NCI-H446 treated with DMSO at 0.1 percent for 48 hours (cell line): ENCODE measurements around the gene FARSA.
"Not testable (repeated sequence)": the region's sequence is repeated elsewhere in the genome, so short reads cannot be mapped to it uniquely, and the experiment has no call there.

Source experiments
- DNase-seq: peaks from one replicate; lab custom pipeline; 2025; lab: John Stamatoyannopoulos, UW

Gene FARSA

DNA sequence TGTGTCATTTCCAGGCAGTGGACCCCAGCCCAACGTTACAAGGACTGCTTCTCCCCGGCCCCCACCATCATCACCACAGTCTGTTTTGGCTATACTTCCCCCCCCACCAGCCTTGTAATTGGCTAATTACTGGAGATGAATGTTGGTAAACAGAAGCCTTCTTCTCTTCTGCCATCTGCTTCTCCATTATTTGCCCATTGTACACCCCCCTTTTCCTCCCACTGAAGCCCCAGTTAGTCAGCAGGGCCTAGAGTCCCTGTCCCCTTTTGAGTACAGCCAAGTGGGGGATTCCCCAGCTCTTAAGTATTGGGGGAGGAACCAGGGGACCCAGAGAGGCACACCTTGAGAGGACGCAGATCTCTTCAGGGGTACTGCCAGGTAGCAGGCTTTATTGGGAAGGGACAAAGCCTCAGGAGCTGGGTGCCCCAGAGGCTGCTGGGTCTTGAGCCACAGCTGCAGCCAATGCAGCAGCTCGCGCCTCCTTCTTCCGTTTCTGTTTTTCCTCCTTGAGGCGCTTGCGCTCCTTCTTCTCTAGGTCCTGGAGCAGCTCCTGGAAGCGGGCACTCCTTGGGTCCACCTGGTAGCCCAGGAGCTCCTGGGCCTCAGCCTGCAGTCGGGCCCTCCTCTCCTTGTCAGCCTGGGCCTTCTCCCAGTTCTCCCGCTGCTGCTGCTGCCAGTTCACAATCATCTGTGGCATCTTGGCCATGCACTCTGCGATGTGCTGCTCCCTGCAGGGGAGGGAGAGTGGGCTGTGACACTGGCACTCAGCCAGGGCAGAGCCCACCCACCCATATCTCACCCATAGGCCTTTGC lies 20.5 kb upstream of the FARSA start:
- peak; percentile 84 for DNase-seq

DNA sequence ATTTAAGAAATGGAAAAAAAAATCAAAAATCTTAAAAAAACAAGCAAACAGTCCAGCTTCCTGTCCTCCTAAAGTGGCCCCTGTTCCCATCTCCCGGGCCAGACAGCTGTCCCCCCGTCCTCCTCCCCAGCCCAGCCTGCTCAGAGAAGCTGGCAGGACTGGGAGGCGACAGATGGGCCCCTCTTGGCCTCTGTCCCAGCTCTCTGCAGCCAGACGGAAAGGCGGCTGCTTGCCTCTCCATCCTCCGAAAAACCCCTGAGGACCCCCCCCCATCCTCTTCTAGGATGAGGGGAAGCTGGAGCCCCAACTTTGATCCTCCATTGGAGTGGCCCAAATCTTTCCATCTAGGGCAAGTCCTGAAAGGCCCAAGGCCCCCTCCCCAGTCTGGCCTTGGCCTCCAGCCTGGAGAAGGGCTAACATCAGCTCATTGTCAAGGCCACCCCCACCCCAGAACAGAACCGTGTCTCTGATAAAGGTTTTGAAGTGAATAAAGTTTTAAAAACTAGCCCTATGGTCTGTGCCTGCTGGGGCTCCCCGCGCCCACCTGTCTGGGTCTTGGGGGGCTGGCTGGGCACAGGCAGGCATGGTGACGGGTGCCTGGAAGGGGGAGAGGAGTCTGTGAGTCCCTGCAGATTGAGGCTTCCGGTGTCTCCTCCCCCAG lies 19.8 kb upstream of the FARSA start:
- peak; percentile 91 for DNase-seq

DNA sequence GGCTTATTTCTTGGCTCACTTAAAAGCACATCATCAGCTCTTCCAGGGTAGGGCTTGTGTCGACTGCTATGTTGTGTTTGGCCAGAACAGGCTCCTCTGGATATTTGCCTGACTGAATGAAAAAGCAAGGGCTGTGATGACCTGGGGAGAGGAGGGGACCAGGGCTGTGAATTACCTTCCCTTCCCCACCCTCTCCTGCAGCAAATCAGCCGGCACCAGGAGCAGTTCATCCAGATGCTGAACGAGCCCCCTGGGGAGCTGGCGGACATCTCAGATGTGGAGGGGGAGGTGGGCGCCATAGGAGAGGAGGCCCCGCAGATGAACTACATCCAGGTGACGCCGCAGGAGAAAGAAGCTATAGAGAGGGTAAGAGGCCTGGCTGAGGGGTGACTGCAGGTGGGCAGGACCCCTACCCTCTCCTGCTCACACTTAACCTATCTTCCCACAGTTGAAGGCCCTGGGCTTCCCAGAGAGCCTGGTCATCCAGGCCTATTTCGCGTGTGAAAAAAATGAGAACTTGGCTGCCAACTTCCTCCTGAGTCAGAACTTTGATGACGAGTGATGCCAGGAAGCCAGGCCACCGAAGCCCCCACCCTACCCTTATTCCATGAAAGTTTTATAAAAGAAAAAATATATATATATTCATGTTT lies 19.1 kb upstream of the FARSA start:
- peak; percentile 91 for DNase-seq

DNA sequence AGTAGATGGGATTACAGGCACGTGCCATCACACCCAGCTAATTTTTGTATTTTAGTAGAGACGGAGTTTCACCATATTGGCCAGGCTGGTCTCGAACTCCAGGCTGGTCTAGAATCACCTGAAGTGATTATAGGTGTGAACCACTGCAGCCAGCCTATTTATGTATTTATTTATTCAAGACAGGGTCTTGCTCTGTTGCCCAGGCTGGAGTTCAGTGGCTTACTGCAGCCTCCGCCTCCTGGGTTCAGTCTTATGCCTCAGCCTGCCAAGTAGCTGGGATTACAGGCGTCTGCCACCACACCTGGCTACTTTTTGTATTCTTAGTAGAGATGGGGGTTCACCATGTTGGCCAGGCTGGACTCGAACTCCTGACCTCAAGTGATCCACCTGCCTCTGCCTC lies 18.5 kb upstream of the FARSA start:
- not testable (repeated sequence) for DNase-seq

DNA sequence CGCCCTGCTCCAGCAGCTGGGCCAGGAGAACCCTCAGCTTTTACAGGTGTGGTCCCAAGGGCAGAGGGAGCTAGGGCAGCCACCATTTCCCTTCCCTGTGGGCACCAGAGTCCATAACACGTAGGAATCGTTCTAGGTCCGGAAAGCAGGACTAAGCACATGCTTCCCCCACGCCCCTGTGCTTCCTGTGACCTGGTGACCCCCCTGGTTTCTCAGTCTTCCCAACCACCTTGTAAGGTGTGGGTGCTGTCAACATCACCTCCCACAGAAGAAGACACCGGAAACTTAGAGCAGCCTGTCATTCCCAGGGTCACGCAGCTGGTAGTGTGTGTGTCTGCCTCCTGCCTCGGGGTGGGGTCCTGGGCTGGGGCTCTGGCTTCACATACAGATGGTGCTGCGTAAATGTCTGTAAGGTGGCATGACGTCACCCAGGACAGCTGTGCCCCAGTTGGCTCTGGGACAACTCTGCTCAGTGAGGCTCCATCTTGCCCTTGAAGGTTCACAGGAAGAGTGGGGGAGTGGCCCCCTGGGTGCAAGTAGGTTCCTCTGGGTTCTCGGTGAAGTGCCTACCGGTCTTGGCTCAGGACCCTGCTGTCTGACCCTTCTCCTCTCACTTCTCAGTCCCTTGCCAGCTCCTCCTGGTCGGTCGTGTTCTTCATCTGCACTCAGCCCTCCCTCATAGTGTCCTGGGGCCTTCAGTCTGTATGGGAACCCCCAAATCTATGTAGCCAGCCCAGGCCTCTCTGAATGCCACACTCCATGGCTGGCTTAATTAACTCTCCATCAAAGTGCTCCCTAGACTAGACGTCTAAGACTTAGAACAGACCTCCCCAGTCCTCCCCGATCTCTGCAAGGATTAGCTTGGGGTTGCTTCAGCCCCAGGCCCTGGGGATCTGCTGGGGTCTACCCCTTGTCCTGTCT lies 16.1 kb upstream of the FARSA start:
- no peak for DNase-seq

DNA sequence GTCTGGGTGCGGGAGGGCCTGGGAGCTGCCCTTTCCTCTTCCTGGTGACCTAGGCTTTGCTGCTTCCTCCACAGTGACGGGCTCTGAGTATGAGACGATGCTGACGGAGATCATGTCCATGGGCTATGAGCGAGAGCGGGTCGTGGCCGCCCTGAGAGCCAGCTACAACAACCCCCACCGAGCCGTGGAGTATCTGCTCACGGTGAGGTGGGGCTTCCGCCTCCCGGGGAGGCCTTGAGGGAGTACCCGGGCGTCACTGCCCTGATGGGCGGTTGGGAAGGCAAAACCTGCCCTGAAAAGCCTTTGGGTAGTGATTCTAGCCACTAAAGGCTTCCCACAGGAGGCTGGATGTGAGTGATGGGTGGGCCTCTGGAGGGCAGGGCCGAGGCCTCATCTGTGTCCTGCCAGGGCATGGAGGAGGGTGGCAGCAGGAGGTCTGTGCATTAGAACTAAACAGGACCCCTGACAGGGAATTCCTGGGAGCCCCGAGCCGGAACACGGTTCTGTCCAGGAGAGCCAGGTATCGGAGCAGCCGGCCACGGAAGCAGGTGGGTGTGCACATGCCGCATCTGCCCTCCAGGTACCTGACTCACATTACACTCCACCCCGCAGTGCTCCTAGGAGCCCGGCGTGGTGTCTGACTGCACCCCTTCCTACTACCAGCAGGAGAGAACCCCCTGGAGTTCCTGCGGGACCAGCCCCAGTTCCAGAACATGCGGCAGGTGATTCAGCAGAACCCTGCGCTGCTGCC lies 15.3 kb upstream of the FARSA start:
- DNase-seq: no peak

DNA sequence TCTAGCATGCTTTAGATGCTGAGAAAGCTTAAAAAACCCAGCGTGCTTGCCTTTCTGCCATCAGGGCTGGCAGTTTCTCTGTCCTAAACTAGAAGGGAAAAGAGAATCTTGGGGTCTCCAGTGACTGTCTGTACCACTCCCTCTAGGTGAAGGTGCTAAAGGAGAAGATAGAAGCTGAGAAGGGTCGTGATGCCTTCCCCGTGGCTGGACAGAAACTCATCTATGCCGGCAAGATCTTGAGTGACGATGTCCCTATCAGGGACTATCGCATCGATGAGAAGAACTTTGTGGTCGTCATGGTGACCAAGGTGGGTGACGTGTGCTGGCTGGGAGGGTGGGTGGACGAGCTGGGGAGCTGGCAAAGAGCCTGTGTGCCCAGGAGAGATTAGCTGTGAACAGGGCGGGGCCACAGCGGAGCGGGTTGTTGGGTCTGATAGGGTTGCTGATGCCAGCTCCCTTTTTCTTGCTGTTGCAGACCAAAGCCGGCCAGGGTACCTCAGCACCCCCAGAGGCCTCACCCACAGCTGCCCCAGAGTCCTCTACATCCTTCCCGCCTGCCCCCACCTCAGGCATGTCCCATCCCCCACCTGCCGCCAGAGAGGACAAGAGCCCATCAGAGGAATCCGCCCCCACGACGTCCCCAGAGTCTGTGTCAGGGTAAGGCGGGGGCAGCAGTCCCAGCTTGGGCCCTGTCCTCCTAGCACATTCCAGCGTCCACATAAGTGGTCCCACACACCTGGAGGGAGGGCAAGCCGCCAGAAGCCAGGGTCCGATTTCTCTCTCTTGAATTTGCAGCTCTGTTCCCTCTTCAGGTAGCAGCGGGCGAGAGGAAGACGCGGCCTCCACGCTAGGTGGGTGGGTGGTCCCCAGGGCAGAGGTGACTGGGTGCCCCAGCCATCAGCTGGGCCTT lies 14.4 kb upstream of the FARSA start:
- no peak for DNase-seq

DNA sequence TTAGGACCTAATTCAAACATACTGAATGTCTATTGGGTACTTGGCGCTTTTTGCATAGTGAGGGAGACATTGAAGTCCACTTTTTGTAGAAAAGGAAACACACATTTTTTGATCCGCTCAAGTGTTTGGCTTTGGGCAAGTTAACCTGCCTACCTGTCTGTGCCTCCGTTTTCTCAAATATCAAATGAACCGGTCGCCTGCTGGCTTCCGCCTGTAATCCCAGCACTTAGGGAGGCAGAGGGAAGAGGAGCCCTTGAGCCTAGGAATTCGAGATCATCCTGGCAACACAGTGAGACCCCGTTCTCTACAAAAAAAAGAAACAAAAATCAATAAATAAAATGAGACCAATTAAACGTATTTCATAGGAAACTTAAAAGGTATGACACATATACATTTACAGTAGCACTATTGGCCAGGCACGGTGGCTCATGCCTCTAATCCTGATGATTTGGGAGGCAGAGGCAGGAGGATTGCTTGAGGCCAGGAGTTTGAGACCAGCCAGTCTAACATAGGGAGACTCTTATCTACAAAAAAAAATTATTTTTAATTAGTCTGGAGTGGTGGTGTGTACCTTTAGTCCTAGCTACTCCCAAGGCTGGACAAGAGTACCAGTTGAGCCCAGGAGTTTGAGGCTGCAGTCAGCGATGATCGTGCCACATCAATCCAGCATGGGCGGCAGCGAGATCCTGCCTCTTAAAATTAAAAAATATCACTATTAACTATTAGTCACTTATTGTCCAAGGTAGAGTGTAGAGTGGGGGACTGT lies 13.4 kb upstream of the FARSA start:
- no peak for DNase-seq

DNA sequence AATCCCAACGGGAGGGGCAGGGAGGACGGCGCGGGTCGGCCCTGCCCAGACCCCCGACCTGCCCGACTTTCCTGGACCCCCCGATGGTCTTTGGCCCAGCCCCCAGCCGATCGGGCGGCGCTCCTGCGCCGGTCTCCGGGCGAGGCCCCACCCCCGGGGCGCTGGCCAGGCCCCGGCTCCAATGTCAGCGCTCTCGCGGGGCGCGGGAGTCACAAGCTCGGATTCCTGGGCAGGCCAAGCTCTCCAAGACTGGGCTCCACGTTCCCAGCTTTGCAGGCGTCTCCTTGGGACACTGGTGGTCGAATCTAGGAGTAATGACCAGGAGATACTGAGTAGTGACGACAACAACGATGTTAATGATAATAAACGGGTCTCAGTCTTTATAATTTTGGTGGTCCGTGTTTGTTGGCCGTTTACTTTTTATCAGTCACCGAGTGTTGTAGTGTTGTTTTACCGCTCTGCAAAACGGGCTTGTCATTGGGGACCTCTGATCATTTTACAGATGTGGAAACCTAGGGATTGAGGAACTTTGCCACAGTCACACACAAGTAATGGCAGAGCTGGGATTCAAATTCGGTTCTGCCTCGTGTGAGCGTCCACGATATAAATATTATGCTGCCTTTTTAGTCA lies 12.7 kb upstream of the FARSA start:
- peak; percentile 49 for DNase-seq

DNA sequence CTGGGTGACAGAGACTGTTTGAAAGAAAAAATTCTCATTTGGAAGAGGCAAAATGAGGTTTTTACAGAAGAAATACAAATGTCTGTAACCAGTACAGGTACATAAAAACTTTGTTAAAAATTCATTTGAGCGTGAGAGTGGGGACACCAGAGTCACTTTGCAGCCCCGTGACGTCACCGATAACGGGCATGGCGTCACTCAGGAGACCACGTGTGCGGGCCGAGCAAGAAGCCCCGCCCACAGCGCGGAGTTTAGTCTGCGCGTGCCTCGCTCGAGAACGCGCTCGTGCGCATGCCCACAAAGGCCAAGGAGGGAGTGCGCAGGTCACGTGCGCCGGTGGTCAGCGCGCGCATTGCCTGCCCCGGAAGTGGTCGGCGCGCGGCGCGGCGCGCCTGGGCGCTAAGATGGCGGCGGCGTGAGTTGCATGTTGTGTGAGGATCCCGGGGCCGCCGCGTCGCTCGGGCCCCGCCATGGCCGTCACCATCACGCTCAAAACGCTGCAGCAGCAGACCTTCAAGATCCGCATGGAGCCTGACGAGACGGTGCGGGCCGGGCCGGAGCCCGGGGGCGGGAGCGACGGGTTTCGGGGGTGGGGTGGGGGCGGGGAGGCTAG lies 12.1 kb upstream of the FARSA start, which contains the start of gene RAD23A:
RAD23A (plus strand) TSS at position 384 of the 613 bp plus-strand sequence; CDS start at position 471, 87 bp downstream.
- peak; percentile 95 for DNase-seq

DNA sequence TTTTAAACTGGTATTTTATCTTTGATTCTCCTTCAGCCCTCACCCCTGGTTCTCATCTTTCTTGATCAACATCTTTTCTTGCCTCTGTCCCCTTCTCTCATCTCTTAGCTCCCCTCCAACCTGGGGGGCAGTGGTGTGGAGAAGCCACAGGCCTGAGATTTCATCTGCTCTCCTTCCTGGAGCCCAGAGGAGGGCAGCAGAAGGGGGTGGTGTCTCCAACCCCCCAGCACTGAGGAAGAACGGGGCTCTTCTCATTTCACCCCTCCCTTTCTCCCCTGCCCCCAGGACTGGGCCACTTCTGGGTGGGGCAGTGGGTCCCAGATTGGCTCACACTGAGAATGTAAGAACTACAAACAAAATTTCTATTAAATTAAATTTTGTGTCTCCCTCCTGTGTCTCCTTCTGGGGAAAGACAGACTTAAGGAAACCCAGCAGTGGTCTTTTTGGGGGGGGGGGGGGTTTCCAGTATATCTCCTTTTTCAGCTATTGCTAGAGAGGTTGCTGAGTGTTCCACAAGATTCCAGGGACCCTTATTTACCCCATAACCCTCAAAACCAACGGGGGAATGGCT lies 10.7 kb upstream of the FARSA start:
- DNase-seq: no peak

DNA sequence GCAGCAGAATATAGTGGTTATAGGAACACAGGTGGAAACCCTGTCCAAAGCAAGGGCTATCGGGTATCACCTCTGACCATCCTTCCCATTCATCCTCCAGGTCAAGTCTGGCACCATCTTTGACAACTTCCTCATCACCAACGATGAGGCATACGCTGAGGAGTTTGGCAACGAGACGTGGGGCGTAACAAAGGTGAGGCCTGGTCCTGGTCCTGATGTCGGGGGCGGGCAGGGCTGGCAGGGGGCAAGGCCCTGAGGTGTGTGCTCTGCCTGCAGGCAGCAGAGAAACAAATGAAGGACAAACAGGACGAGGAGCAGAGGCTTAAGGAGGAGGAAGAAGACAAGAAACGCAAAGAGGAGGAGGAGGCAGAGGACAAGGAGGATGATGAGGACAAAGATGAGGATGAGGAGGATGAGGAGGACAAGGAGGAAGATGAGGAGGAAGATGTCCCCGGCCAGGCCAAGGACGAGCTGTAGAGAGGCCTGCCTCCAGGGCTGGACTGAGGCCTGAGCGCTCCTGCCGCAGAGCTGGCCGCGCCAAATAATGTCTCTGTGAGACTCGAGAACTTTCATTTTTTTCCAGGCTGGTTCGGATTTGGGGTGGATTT lies 10.0 kb upstream of the FARSA start:
- no peak for DNase-seq

DNA sequence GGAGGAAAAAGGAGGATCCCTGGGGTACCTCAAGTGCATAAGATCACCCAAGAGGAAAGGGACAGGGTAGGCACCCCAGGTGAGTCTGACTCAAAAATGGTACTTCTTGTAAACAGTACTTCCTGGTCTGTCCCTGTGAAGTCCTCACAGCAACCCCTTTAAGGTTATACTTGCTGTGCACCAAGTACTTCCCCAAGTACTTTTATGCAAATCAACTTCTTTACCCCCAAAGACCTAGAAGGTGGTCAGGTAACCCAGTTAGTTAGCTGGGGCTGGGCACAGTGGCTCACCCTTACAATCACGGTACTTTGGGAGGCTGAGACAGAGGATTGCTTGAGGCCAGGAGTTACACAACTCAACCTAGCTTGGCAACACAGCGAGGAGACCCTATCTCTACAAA lies 7.4 kb upstream of the FARSA start:
- no peak for DNase-seq

DNA sequence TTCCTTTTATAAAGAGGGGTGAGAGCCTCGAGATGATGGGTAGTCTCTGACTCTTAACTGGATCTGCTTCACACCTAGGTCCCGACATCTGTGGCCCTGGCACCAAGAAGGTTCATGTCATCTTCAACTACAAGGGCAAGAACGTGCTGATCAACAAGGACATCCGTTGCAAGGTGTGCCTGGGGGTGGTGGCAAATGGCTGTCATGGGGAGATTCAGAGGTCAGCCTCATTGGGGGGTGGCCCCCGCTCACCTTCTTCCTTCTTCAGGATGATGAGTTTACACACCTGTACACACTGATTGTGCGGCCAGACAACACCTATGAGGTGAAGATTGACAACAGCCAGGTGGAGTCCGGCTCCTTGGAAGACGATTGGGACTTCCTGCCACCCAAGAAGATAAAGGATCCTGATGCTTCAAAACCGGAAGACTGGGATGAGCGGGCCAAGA lies 6.5 kb upstream of the FARSA start:
- no peak for DNase-seq

DNA sequence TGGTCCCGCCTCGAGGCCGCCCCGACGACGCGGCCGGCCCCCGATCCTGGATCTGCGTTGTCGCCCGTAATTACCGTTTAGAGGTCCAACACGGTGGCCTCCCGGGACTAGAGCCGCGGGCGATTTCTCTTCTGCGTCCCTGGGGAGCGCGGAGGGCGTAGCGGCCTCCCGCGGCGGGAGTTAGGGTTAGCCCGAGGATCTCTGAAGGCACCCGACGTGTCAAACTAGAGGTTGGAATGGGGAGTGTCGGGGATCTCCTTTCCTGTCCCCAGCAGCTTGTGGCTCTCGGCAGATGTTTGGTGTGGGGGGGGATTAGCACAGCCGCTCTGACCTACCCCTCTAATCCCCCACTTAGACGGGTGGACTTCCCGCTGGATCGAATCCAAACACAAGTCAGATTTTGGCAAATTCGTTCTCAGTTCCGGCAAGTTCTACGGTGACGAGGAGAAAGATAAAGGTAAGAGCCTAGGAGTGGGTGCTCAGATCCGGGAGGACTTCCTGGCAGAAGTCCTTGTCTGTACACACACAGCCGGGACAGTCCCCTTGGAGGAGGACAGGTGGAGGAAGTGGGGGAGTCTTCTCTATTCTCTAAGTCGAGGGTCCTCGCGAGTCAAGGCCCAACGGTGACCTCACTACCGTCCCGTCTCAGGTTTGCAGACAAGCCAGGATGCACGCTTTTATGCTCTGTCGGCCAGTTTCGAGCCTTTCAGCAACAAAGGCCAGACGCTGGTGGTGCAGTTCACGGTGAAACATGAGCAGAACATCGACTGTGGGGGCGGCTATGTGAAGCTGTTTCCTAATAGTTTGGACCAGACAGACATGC lies 5.5 kb upstream of the FARSA start:
- no peak for DNase-seq

DNA sequence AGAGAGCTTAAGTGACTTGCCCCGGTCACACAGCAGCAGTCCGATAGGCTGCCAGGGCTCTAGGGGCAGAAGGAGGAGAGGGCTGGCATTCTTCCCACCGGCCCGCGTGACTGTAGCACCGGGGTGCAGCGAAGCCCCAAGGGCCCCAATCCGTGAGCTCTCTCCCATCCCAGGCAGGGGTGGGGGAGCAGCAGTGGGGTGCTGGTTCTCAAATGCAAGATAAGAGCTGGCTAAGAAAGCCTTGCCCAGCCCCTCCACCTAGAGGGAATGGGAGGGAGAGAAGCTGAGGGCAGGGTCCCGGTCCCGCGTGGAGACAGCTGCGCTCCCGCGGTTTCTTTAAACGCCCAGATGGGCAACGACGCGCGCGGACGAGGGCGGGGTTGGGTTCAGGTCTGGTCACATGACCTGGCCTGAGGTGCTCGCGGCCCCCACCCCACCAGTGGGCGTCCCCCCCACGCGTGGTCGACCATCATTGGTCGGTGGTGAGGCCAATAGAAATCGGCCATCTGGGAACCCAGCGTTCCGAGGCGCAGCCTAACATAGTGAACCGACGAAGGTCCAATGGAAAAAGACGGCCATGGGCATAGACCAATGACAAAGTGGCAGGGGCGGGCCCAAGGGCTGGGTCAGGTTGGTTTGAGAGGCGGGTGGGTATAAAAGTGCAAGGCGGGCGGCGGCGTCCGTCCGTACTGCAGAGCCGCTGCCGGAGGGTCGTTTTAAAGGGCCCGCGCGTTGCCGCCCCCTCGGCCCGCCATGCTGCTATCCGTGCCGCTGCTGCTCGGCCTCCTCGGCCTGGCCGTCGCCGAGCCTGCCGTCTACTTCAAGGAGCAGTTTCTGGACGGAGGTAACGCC lies 4.6 kb upstream of the FARSA start, which contains the start of gene CALR:
CALR (plus strand) TSS at position 683 of the 852 bp plus-strand sequence; CDS start at position 754, 71 bp downstream.
- DNase-seq: peak; percentile 99
